Tongue (tissue), 2 donors: ENCODE measurements around the gene DMD. TPM values are rescaled to one million over a fixed set of nuclear protein-coding genes. Genes with fewer than 3 reads are reported as not detected.
"Not testable (repeated sequence)": the region's sequence is repeated elsewhere in the genome, so short reads cannot be mapped to it uniquely, and the experiment has no call there.

Experiments
- DNase-seq: peaks from one replicate; pipeline ENCODE4 v3.0.0-alpha.2; 2015
- total RNA-seq: library from RNA; depleted of rRNA; stranded (reverse); fragments of >200 nt; gene quantifications from one replicate; pipeline ENCODE4 v1.2.3, GENCODE V29; 2014

The DMD gene
- total RNA-seq, 1 donor from 2014 or later: 304 TPM

DNA sequence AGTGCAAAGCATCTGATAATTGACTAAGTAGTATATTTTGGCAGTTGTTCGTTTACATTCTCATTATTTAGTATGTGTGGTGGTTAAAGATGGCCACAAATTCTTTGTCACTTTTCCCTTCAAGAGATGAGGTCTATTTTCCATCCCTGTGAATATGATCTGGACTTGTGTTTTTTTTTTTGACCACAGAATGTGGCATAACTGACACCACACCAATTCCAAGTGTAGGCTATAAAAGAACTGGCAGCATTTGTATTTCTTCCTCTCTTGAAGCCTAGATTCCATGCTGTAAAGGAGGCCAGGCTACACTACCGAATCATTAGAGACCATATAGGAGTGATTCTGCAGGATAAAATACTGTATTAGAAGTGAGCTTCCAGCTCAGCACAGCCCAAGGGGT lies 596.6 kb downstream of the DMD start:
- DNase-seq: no peak

- no peak for DNase-seq
These were observed 612.2 kb downstream of the DMD start for GRCh38 chrX:32599156-32599555.

DNA sequence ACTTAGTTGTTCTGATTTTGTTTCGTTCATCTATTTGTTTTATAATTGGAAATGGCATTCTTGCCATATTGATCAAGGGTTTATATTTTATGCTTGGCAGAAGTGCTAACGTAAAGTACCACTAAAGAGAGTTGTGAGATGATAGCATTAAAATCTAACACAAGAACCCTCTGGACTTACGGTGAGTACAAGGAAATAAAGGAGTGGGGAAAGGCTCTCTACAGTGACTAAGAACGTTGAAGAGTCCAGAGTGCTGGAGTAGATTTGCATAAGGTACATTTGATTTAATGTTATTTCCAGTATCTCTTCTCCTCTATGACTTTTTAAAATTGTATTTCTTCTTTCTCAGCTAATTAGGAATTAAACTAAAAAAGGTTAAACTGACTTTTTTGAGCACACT lies 612.6 kb downstream of the DMD start:
- DNase-seq: no peak

DNA sequence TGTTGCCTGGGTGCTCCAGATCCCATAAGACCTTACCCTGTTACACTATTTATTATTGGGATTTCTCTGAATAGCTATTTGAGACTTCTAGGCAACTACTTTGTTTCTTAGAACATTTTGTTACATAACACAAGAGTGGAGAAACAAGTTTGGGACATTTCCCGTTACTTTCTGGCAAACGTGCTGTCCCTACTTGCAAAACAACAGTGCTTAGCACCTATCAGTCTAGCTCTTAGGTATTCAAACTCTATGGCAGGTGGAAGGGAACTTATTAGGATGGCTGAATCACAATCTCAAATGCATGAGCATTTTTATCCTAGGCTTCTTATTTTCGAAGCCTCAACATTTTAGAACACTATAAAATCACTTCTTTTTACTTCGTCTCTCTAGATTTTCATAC lies 613.6 kb downstream of the DMD start:
- DNase-seq: no peak

GRCh38 chrX:32592786-32593185 lies 618.6 kb downstream of the DMD start:
- no peak for DNase-seq

GRCh38 chrX:32591589-32591988 lies 619.8 kb downstream of the DMD start:
- no peak for DNase-seq

DNA sequence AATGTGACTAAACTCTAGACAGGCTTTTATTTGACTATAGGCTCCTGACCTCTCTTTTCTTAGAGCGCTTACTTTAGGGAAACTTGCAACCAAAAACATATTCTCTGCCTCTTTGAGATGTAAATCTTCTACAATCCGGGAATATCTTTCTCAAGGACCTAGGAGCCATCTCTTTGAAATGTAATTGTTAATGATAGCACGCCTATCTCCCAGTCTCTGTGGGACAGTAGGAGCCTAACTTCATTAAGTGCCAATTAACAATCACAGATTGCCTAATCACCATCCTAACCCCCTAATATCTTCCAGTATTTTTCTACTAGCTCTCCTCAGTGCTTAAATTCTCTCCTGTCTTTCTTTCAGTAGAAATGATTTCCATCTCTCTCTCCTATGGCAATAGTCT lies 628.6 kb downstream of the DMD start:
- no peak for DNase-seq

DNA sequence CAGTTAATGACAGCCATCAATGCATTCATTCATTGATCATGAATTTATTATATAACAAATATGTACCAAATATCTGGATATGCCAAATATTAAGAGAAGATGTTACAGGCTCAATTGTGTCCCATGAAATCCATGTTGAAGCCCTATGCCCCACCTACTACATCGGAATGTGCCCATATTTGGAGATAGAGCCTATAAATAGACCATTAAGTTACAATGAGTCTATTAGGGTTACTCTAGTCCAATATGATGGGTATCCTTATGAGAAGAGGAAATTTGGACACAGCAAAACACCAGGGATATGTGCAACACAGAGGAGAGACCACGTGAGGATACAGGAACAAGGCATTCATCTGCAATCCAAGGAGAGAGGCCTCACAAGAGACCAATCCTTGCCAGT lies 634.5 kb downstream of the DMD start:
- no peak for DNase-seq

- no peak for DNase-seq
These were observed 638.7 kb downstream of the DMD start for GRCh38 chrX:32572644-32573043.

GRCh38 chrX:32571579-32571978 lies 639.8 kb downstream of the DMD start:
- no peak for DNase-seq

DNA sequence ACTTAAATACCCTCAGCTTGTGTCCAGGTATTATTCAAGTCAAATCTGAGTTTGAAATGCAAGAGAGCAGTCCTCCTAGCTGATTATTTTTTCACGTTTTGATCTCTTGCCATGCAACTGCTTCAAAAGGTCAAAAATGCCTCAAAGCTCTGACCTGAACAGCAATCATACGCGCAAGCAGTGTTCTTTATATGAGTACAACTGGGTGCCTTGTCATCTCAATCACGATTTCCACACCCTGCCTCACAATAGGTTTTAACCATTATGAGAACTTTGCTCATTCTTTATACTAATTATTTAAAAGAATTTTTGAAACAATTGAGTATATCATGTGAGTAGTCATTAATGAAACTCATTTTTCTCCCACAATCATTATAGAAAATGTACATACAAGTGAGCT lies 649.1 kb downstream of the DMD start:
- DNase-seq: no peak

DNA sequence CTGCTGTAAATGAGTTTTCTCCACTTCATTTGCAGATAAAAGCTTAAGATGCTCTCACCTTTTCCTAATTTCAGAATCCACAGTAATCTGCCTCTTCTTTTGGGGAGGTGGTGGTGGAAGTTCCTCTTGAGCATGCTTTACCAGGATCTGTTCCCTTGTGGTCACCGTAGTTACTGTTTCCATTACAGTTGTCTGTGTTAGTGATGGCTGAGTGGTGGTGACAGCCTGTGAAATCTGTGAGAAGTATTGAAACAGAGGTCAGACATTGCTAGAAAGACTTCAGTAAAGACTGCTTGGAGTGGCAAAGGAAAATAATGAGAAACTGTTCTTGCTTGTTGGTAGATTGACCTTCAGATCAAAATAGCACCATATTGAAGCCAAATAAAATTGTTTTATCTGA lies 666.2 kb downstream of the DMD start:
- no peak for DNase-seq

- no peak for DNase-seq
These were observed 672.8 kb downstream of the DMD start for GRCh38 chrX:32538554-32538953.

- no peak for DNase-seq
These were observed 677.5 kb downstream of the DMD start for GRCh38 chrX:32533848-32534247.

GRCh38 chrX:32532262-32532661 lies 679.1 kb downstream of the DMD start:
- DNase-seq: no peak

DNA sequence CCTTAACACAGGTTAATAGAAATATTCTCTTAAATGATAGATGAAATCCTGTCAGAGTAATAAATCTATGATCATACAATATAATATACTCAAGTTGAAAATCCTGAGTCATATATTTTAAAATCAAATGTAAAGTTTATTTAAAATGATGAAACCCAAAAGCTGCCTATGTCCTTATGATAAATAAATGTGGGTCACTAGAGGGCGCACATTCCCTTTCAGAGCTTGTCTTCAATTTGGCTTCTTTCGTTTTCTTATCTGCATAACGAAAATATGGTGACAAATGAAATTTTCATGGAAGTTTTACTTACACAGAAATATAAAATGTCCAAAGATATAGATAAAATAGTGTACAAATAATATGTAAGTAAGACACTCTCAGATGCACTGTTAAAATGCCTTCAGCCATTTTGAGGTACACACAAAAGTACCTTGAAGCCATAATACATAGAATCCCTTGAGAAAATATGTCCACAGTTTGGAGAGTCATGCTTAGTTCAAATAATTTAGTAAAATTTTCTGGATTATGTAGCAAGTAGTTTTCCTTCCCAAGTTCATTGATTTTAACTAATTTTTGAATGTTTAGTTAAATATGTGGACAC lies 680.4 kb downstream of the DMD start:
- peak; percentile 71 for DNase-seq

DNA sequence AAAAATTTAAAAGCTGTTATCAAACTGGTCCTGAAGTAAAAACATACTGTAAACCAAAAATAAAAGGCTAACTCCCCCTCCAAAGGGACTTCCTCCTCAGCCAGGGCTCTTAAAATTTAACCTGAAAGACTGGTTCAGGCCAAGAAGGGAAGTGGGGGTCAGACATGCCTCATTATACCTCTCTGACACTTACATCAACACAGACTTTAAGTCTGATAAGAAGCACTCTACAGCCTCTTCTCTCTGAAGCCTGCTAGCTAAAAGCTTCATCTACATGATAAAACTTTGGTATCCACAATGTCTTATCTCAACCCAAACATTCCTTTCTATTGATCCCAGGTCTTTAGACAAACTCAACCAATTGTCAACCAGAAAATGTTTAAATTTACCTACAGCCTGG lies 682.9 kb downstream of the DMD start:
- not testable (repeated sequence) for DNase-seq

GRCh38 chrX:32525234-32525633 lies 686.1 kb downstream of the DMD start:
- DNase-seq: no peak

- peak; percentile 6 for DNase-seq
These were observed 687.0 kb downstream of the DMD start for GRCh38 chrX:32524385-32524784.

- DNase-seq: no peak
These were observed 690.6 kb downstream of the DMD start for GRCh38 chrX:32520789-32521188.

GRCh38 chrX:32514986-32515385 lies 696.4 kb downstream of the DMD start:
- no peak for DNase-seq

GRCh38 chrX:32501606-32502005 lies 709.7 kb downstream of the DMD start:
- no peak for DNase-seq

DNA sequence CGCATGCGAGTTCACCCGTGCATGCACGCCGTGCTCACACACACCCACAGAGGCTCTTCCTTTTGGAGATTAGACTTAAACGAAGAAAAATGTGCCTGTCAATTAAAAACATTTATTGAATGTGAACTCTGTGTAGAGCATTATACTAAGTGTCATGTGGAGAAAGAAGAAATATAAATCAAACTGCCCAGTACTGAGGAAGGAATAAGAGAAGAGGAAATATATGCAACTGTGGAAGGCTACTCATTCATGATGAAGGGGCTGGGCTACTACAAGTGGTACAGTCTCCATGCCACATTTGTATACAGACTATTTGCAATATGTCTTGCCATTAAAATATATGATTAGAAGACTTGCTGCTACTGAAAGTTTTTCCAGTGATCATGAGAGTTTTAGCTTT lies 714.7 kb downstream of the DMD start:
- no peak for DNase-seq

DNA sequence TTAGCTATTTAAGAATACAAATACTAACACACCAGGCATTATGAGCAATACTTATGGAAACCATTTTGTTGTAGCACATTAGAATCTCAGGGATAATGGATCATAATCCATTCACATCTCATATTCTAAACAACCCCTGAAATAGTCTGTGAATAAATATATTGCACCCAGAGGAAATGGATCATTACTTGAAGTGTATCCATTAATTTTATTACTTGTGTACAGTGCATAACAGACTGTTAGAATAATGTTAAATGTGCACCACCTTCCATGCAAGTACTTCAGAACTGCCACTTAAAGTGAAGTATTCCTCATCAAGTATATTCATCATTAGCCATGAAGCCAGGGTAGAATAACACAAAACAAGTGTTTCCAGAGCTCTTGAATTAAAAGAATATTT lies 715.5 kb downstream of the DMD start:
- DNase-seq: no peak

GRCh38 chrX:32489125-32489524 lies 722.2 kb downstream of the DMD start:
- DNase-seq: no peak
